CD4-positive, alpha-beta T cell treated with Interleukin-1 beta for 1 hour (primary cell): ENCODE measurements around the gene USHBP1.
A peak's percentile ranks its signal among the peaks of the same experiment; 100 is the strongest.
"Not testable (repeated sequence)": the region's sequence is repeated elsewhere in the genome, so short reads cannot be mapped to it uniquely, and the experiment has no call there.

Experiments used
- DNase-seq, 2 donors: peaks; one replicate each; pipeline ENCODE4 v3.0.0-alpha.2; 2020 to 2022

Gene USHBP1

GRCh38 chr19:17295551-17295950 lies 31.0 kb upstream of the USHBP1 start:
- DNase-seq, result not testable (repeated sequence)

GRCh38 chr19:17294051-17294891 lies 29.7 kb upstream of the USHBP1 start:
- peak; percentile 38 to 59 for DNase-seq

GRCh38 chr19:17293605-17294004 lies 29.1 kb upstream of the USHBP1 start:
- no peak for DNase-seq

GRCh38 chr19:17292301-17293074 lies 27.9 kb upstream of the USHBP1 start:
- DNase-seq, result peak; percentile 82 to 85

- DNase-seq, result peak; percentile 33 to 58
These were observed 24.9 kb upstream of the USHBP1 start for GRCh38 chr19:17289489-17289888.

- DNase-seq, result no peak
These were observed 22.2 kb upstream of the USHBP1 start for GRCh38 chr19:17286752-17287151.

GRCh38 chr19:17286263-17286662 lies 21.7 kb upstream of the USHBP1 start:
- DNase-seq, result no peak

GRCh38 chr19:17285415-17286135 lies 21.0 kb upstream of the USHBP1 start:
- no peak for DNase-seq

GRCh38 chr19:17283504-17283996 lies 19.0 kb upstream of the USHBP1 start:
- no peak for DNase-seq

GRCh38 chr19:17282488-17283125 lies 18.1 kb upstream of the USHBP1 start:
- peak; percentile 79 to 80 for DNase-seq

- peak in 1 of 2 donors; percentile 60 for DNase-seq
These were observed 17.1 kb upstream of the USHBP1 start, which contains the start of gene ANKLE1 for GRCh38 chr19:17281391-17282304. ANKLE1 (plus strand) TSS chr19:17281901; CDS start chr19:17281921, 20 bp downstream.

GRCh38 chr19:17279436-17279835 lies 14.9 kb upstream of the USHBP1 start:
- DNase-seq, result no peak

GRCh38 chr19:17275441-17276175 lies 11.1 kb upstream of the USHBP1 start:
- DNase-seq, result no peak

- not testable (repeated sequence) for DNase-seq
These were observed 10.3 kb upstream of the USHBP1 start for GRCh38 chr19:17274892-17275291.

- DNase-seq, result no peak
These were observed 4.2 kb upstream of the USHBP1 start for GRCh38 chr19:17268754-17269153.

- DNase-seq, result peak; percentile 98
These were observed 2.6 kb upstream of the USHBP1 start, which contains the start of gene BABAM1 for GRCh38 chr19:17266975-17267788. BABAM1 (plus strand) TSS chr19:17267443; CDS start chr19:17268807, 1,364 bp downstream.

- DNase-seq, result no peak
These were observed 2.0 kb upstream of the USHBP1 start for GRCh38 chr19:17266589-17266974.

- no peak for DNase-seq
These were observed 1.5 kb upstream of the USHBP1 start for GRCh38 chr19:17266026-17266425.
